Activated T-cell treated with anti-CD3 and anti-CD28 coated beads, Interleukin-2, amount 50 U/mL, for 1 hour (primary cell): ENCODE results near the gene REN.

Experiments
- DNase-seq: peaks from one replicate; pipeline ENCODE4 v3.0.0-alpha.2; 2020

The REN gene

DNA sequence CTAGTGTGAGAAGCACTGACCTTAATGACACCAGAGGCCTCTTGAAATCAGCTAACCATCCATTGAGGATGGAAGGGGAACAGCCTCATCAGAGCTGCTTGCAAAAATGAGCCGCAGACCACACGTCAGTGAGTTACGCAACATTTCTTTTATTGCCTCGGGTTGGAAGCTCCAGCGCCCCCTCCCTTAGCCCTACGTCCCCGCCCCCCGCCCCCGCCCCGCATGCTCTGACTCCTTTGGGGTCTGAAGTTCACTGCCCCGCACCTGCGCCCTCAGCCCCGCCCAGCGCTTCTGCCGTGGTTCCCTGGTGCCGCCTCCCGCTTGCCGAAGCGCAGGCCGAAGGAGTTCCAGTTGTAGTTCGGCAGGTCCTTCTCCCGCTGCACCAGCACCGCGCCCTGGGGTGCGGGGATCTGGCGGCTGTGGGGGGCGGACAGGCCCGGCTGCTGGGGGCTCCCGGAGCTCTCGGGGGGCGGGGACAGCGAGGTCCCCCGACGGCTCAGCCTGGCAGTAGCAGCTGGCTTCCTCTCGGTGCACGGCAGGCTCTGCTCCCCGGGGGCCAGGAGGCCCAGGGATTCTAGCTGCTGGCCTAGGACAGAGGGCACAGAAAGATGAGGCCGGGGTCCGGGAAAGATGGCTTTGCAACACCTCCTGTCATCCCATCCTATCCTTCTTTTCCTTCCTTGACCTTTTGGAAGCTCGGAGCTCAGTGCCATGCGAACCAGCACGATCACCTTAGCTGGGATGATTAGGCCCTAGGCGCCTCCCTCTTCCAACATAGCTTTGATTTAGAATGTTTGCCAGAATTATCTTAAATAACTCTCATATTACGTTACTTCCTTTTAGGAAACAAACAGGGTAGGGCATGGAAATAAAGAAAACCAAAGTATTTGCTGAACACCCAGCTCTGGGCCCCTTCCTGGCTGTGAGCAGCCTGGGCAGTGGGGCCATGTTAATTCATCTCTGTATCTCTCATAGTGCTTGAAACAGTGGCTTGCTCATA lies 24.4 kb upstream of the REN start:
- DNase-seq = peak; percentile 40

- no peak for DNase-seq
Measured at GRCh38 chr1:204188959-204189639, 23.0 kb upstream of the REN start.

DNA sequence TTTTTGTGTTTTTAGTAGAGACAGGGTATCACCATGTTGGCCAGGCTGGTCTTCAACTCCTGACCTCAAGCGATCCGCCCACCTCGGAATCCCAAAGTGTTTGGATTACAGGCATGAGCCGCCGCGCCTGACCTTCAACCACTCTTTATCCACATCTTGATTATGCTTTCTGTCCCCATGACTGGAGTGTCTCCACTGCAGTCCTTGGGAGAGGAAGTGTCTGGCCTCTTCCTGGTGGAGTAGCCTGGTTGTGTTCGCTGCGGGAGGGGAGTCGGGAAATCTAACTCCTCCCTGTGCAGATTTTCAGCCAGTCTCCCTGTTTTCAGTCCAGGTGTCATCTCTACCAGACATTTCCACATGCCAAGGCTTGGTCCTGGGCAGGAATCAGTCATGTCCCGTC lies 20.5 kb upstream of the REN start:
- DNase-seq = no peak

GRCh38 chr1:204181116-204181515 lies 15.0 kb upstream of the REN start:
- no peak for DNase-seq

DNA sequence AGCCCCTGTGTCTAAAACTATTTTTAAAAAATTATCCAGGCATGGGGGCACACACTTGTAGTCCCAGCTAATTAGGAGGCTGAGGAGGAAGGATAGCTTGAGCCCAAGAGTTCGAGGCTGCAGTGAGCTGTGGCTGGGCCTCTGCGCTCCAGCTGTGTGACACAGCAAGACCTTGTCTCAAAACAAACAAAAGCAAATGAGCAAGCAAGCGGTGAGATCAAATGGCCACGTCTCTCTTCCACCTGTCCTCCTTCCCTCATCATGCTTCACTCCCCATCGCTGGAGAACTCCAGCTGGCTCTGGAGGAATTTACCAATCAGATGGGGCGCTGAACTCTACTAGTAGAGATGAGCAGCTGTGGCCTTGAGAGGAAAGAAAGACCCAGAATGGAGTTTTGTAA lies 14.0 kb upstream of the REN start:
- no peak for DNase-seq

GRCh38 chr1:204178487-204179281 lies 12.5 kb upstream of the REN start:
- no peak for DNase-seq

- no peak for DNase-seq
Measured at GRCh38 chr1:204177133-204177532, 11.0 kb upstream of the REN start.

DNA sequence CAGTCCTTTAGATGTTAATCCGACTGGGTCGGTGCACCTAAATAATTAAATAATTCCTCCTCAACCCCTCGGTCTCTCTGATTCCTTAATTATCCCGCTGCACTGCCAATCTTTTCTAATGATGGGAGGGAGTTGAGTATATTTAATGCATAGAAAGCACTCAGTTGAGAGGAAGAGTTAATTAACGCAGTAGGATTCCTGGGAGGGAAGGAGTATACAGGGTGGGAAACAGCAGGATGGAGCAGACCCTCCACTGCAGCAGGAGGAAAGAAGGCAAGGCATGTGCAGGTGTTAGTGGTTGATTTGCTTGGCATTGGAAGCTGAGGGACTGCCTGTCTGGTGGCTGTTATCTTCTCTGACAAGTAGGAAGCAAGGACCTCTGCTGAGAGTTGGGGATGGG lies 9.9 kb upstream of the REN start:
- DNase-seq = no peak

DNA sequence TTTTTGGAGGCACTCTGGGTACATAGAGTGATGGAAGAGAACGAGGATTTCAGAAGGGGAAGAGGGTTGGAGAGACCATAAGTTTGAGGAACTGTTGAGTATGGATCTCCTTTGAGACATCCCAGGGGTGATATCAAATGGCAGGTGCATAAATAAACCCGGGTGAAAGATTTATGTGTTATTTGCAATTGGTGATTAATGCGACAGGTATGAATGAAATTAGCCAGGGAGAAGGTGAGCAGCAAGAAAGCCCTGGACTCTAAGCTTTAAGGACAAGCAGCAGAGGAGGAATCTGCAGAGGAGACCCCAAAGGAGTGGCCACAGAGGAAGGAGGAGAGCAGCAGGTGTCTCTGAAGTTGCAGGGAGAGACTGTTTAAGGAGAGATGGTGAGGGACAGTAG lies 8.8 kb upstream of the REN start:
- no peak for DNase-seq

DNA sequence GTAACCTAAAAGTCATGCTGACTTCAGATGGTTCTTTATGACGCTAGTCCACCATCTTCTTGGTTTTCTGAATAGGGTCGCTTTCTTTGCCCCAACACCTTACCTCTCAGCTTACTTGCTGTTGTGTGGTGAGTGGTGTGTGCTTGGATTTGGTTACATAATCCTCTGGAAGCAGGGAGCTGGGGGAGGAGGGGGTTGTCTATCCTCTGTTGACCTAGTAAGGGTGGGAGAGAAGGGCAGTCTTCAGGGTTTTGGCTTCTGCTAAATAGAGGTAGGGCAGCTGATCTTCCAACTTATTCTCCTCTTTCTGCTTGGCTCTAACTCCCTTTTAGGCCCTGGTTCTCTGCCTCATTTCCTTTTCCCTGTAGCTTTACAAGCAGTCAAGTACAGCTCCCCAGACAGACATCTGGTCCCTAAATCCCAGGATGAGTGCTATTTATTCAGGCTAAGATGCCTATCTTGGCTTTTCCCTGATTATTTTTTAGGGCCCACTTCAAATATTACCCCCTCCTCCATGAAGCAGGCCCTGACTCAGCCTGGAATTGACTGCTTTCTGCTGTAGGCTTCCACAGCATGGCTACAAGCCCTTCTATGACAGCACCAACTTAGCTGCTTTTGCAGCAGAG lies 6.4 kb upstream of the REN start:
- no peak for DNase-seq

DNA sequence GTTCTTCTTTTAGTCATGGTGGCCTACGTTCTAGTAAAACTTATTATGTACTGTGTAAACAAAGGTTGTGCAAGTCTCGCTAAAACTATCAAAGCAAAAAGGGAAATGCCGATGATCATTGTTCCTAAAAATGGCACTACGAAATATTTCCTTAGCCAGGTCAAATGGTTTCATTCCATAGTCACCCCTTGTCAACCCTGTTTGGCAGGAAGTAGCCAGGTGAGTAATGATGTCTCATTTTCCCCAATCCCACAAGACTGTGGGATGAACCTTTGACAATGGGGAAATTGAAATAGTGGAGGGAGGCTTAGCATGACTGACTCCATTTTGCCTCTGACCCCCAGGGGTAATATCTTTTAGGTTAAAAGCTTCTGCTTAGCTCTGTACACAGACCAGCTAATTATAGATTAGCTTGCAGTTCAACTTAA lies 5.6 kb upstream of the REN start:
- DNase-seq = no peak

DNA sequence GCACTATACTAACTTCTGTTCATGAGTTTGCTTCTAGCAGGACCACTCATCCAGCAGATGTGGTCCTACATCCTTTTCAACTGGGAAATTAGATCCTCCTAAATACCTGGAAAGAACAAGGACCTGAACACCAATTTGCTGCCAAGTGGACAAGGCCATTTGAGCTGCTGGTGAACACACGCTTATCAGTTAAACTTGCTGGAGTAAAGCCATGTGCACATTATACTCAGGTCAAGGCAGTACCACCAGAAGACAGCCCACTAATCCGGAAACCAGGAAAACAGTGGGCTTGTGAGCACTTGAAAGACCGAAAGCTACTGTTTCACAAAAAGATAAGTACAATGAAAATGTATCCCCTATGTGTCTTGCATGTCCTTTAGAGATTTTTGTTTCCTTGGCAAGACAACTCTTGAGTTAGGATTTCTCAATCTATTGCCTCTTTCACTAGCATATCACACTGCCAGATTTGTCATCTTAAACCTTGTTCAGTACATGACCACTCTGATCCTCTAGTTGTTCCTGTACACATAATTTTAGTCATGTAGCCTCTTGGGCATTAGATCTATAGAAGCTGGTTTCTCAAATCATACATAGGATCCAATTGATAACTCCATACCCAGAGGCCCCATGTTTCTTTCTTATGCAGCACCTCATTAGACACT lies 4.5 kb upstream of the REN start:
- no peak for DNase-seq

DNA sequence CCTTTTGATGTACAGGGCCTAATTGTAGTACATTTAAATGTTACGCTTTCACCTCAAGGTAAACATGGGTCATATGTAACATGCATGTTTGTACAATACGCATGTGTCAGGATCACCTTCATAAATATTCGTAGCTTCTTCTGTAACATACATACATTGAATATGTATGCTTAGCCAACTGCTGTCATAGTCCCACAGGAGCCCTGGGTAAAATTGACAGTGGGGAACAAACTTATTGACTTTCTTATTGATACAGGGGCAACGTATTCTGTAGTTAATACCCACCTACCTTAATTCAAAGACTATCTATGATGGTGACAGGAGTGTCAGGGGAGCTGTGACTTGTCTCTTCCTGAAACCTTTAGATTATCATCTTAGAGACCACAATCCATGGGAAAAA lies 3.7 kb upstream of the REN start:
- DNase-seq = no peak

DNA sequence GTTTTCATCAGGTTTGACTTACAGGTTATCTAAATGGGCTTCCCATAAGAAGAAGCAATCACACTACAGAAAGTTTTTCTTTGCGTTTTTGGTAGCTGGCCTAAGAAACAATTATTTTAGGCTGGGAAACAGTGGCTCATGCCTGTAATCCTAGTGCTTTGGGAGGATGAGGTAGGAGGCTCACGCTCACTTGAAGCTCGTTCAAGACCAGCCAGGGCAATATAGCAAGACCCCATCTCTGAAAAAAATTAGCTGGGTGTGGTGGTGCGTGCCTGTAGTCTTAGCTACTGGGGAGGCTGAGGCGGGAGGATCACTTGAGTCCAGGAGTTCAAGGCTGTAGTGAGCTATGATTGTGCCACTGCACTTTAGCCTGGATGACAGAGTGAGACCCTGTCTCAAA lies 1.6 kb upstream of the REN start:
- no peak for DNase-seq

DNA sequence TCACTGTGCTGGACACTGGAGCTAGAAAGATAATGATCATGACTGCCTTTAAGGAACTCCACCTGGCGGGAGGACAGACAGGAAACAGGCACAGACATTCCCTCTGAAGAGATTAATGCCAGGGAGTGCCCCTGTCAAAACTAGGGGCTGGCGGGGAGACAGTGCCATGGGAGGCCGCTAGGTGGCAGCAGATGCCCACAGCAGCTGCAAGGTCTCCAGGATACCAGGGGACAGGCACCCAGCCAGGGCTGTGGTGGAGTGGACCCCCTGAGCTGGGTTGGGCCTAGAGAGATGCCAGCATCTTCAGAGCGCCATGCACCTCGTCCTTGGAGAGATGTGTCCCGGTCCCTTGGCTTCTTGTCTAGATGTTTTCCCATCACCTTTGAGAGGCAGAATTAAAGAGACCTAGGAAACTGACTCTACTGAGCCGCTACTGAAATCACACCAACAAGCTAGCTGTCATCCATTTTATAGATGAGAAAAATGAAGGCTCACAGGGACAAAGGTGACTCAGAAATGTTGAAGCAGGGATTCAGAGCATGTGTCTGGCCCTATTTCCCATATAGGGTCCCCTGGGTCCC lies 3.6 kb downstream of the REN start:
- peak; percentile 84 for DNase-seq

DNA sequence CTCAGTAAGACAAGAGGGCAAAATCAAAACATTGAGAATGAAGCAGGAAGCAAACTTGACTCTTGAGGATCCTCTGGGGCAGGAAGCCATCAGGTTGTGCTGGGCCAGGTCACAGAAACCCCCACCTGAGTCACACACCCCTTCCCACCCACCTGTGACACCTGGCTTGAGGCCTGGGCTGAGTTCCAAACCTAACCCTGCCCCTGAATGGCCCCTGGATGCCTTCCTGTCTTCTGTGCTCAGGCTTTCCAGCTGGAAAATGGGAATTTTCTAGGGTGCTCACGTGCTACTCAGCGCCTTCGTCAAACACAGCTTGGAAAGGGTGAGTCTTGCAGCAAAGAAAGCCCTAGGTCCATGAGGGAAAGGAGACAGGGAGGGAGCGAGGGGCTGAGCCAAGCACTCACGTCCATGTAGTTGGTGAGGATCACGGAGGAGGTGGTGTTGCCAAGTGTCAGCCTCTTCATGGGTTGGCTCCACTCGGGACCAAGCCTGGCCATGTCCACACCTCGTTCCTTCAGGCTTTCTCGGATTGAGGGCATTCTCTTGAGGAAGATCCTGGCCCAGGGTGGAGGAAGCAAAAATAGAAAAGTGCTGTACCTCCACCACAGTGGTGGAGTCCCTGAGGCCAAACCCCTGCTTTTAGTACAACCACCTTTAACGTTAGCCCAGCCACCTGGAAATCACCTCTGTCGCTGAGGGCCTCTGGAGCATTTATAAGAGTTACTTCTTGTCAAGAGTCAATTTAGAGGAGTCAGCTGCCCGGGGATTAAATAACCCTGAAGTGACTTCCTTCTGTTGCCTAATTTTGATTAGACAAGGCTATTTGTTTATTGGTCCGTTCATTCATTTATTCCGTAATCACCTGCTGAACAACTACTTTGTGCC lies 4.3 kb downstream of the REN start:
- DNase-seq = no peak

DNA sequence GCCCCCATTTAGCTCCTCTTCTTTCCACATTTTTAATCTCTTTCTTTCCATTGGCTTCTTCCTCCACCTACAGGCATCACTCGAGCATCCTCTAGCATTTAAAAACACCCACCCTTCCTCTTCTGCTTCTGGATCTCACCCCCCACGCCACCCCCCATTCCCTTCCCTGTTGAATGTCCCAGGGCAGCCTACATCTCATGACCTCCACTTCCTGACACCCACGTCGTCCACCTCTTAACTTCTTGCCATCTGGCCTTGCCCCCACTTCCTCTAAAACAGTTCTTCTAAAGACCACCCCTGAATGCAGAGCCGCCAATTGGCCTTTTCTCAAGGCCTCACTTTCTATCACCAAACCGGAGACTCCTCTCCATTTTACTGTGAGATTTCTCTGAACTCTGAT lies 8.2 kb downstream of the REN start:
- DNase-seq = no peak

- DNase-seq = no peak
Measured at GRCh38 chr1:204155881-204156280, 10.3 kb downstream of the REN start.

DNA sequence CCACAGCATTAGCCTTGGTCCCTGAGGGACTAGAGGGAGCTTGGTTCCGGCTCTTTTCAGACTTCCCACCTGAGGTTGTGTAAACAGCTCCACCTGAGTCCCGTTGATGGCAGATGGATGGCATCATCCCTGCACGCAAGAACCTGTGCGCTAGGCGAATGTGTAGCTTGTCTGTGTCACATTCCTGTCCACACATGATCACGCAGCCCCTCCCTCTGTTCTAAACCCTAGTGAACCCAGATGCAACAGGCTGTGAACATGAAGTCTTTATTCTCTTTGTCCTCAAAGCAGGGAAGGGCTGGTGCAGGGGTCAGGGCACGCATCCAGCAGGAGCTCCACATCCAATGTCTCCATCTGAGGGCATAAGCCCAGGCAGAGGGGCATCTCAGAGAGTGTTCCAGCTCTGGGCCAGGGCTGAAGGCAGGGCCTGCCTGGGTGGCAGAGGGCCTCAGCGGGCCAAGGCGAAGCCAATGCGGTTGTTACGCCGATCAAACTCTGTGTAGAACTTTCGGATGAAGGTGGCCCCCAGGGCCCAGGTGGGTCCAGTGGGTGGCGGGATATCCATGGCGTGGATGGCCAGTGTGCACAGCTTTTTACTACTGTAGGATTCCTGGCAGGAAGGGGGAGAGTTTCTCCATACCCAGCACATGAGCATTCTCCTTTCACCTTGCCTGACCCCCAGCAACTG lies 11.4 kb downstream of the REN start:
- no peak for DNase-seq

- DNase-seq = no peak
Measured at GRCh38 chr1:204153667-204154066, 12.5 kb downstream of the REN start.
